Natural killer cell (primary cell): ENCODE results near the gene GALNT11. TPM values are rescaled to one million over a fixed set of nuclear protein-coding genes. Genes with fewer than 3 reads are reported as not detected.

Source experiments
- ATAC-seq, 3 donors: fragments of 150-1000 bp in 2 of 3; fragments of 200-7000 bp in 1 of 3; cut with Tn5 transposase; 1 replicate in 1 of 3; 2 replicates in 2 of 3; pipeline ENCODE4 v1.10.0; 2021; ENCODE audit warnings: mild to moderate bottlenecking in 2 of 3, moderate library complexity in 2 of 3
- DNase-seq, 2 donors: peaks; one replicate each; pipeline versions ENCODE4 v3.0.0 to v3.0.0-alpha.2; 2013 to 2021; ENCODE audit warnings: mixed read lengths in 1 of 2
- H3K27ac ChIP-seq: one replicate; pipeline ENCODE4 v1.5.1; 2013; ENCODE audit warnings: mild to moderate bottlenecking, low read length
- H3K27me3 ChIP-seq: one replicate; pipeline ENCODE4 v1.6.1; 2013; ENCODE audit warnings: low read length; ENCODE audit not compliant: control insufficient read depth, insufficient read depth
- H3K36me3 ChIP-seq: one replicate; pipeline ENCODE4 v1.6.1; 2013; ENCODE audit warnings: low read length; ENCODE audit not compliant: control insufficient read depth, insufficient read depth
- H3K4me1 ChIP-seq: one replicate; pipeline ENCODE4 v1.6.1; 2013; ENCODE audit warnings: low read length; ENCODE audit not compliant: control insufficient read depth, insufficient read depth
- H3K4me3 ChIP-seq: one replicate; pipeline ENCODE4 v1.5.1; 2013; ENCODE audit warnings: low read length
- H3K9me3 ChIP-seq: one replicate; pipeline ENCODE4 v1.6.1; 2013; ENCODE audit warnings: low read length; ENCODE audit not compliant: control insufficient read depth, insufficient read depth
- H3K27ac Mint-ChIP-seq, 2 donors: one replicate each; pipeline ENCODE4 v1.8.0; 2022; ENCODE audit warnings: mild to moderate bottlenecking in 2 of 2, mixed read lengths in 2 of 2, moderate library complexity in 1 of 2
- H3K27me3 Mint-ChIP-seq, 2 donors: one replicate each; pipeline ENCODE4 v1.8.0; 2022; ENCODE audit warnings: low read depth in 2 of 2, mixed read lengths in 2 of 2
- H3K36me3 Mint-ChIP-seq: one replicate; pipeline ENCODE4 v1.8.0; 2022; ENCODE audit warnings: mixed read lengths
- H3K4me1 Mint-ChIP-seq, 2 donors: one replicate each; pipeline ENCODE4 v1.8.0; 2022; ENCODE audit warnings: mixed read lengths in 2 of 2
- H3K4me3 Mint-ChIP-seq: one replicate; pipeline ENCODE4 v1.8.0; 2022; ENCODE audit warnings: mild to moderate bottlenecking, moderate library complexity, mixed read lengths
- H3K9me3 Mint-ChIP-seq, 2 donors: one replicate each; pipeline ENCODE4 v1.8.0; 2022; ENCODE audit warnings: mixed read lengths in 2 of 2
- WGBS: methylation state at CpG from one replicate; pipeline ENCODE4 v1.1.7; 2013; ENCODE audit warnings: missing lambda C conversion rate; ENCODE audit not compliant: insufficient coverage; 5-methylcytosine and 5-hydroxymethylcytosine counted together
- intact Hi-C: fragments of 100-400 bp; cut with micrococcal nuclease; formaldehyde crosslinking; loops from one replicate; pipeline ENCODE4 v1.14.2; 2022
- total RNA-seq, 4 donors: library from RNA; stranded (reverse); fragments of 120-200 nt in 1 of 4; gene quantifications; one replicate each; pipeline versions ENCODE4 v1.2.3 to v1.2.4, GENCODE V29; 2013 to 2022
- TF ChIP-seq, protein P1 (sequence below): fragments of 200-600 bp; IDR thresholded peaks from one replicate; pipeline ENCODE4 v1.8.0; 2022; ENCODE audit warnings: antibody characterized with exemption

Gene GALNT11
- total RNA-seq, 3 donors from 2014 or later (not counting 1 experiment from before 2014, with no cell fraction given) = 31.7 to 50.2 (median 44.0) TPM

DNA sequence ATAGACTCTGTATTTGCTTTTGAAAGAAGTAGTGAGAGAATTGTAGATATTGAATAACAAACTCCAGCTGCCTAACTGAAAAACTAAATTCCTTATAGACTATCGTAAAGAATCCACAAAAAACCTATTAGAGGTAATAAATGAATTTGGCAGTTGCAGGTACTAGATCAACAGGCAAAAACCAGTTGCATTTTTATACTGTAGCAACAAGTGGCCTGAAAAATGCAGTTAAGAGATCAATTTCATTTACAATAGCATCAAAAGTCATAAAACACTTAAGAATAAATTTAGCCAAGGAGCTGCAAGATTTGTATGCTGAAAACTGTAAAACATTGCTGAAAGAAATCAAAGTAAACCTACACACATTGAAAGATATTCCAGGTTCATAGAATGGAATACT, 70.3 kb downstream of the GALNT11 start:
- intact Hi-C loops = no loop called here
- Histone ChIP-seq H3K27ac (no peak overlapping the region), H3K4me1 (no peaks in the 10 kb centered on the region), H3K4me3 (no peak overlapping the region), H3K27me3 (no peaks in the 10 kb centered on the region), H3K9me3 (no peaks in the 10 kb centered on the region), H3K36me3 (peaks cover 3% of the 10 kb centered on the region)
- Mint-ChIP-seq H3K36me3 (peaks cover 6% of the 10 kb centered on the region), H3K9me3 (no peaks in the 10 kb centered on the region), H3K4me3 (no peak overlapping the region), H3K27me3 (no peaks in the 10 kb centered on the region), H3K4me1 (peaks cover 8 to 18% of the 10 kb centered on the region in 2 donors), H3K27ac (no peak overlapping the region)
- TF ChIP-seq, protein P1, sequence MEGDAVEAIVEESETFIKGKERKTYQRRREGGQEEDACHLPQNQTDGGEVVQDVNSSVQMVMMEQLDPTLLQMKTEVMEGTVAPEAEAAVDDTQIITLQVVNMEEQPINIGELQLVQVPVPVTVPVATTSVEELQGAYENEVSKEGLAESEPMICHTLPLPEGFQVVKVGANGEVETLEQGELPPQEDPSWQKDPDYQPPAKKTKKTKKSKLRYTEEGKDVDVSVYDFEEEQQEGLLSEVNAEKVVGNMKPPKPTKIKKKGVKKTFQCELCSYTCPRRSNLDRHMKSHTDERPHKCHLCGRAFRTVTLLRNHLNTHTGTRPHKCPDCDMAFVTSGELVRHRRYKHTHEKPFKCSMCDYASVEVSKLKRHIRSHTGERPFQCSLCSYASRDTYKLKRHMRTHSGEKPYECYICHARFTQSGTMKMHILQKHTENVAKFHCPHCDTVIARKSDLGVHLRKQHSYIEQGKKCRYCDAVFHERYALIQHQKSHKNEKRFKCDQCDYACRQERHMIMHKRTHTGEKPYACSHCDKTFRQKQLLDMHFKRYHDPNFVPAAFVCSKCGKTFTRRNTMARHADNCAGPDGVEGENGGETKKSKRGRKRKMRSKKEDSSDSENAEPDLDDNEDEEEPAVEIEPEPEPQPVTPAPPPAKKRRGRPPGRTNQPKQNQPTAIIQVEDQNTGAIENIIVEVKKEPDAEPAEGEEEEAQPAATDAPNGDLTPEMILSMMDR = no peak
- DNase-seq = no peak
- WGBS = no CpG with 5 or more reads among the region's 1 CpG
- ATAC-seq = no peak

DNA sequence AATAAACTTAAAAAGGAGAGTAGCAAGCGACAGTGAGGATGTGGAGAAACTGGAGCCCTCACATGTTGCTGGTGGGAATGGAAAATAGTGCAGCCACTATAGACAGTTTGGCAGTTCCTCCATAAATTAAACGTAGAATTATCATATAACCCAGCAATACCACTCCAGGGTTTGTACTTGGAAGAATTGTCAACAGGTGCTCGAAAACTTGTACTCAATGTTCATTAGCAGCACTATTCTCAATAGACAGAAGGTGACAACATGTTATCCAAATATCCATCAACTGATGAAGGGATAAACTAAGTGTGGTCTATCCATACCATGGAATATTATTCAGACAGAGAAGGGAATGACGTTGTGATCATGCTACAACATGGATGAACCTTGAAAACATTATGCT, 71.9 kb downstream of the GALNT11 start:
- Histone ChIP-seq H3K9me3 (no peaks in the 10 kb centered on the region), H3K27me3 (no peaks in the 10 kb centered on the region), H3K4me1 (no peaks in the 10 kb centered on the region), H3K4me3 (no peak overlapping the region), H3K36me3 (peaks cover 9% of the 10 kb centered on the region), H3K27ac (no peak overlapping the region)
- DNase-seq = no peak
- H3K9me3 Mint-ChIP-seq = no peaks in the 10 kb centered on the region
- intact Hi-C loops = no loop called here
- no peak overlapping the region for H3K4me3 Mint-ChIP-seq
- no peaks in the 10 kb centered on the region for H3K27me3 Mint-ChIP-seq
- peaks cover 6 to 10% of the 10 kb centered on the region in 2 donors for H3K4me1 Mint-ChIP-seq
- ATAC-seq = no peak
- H3K36me3 Mint-ChIP-seq = peaks cover 6% of the 10 kb centered on the region
- H3K27ac Mint-ChIP-seq = no peak overlapping the region
- 86% methylated on average over 4 of the region's 4 CpGs for WGBS
- TF ChIP-seq, protein P1 = no peak

DNA sequence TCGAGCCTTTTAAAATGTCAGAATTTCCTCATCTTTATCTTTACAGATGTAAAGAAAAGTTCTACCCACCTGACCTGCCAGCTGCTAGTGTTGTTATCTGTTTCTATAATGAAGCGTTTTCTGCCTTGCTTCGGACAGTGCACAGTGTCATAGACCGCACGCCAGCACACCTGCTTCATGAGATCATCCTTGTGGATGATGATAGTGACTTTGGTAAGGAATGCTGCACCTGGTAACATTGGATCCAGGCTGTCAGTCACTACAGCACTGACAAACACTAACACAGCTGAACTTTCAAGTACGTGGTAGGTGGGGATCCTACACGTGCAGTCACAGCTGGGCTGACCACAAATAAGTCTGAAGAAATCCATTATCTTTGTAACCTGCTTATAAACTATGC, 77.6 kb downstream of the GALNT11 start:
- WGBS = 88% methylated on average over 6 of the region's 7 CpGs
- DNase-seq (no peak), ATAC-seq (no peak)
- Histone ChIP-seq H3K9me3 (no peaks in the 10 kb centered on the region), H3K4me3 (no peak overlapping the region), H3K4me1 (no peaks in the 10 kb centered on the region), H3K27ac (no peak overlapping the region), H3K27me3 (no peaks in the 10 kb centered on the region), H3K36me3 (peaks cover 33% of the 10 kb centered on the region)
- TF ChIP-seq, protein P1 = no peak
- no peaks in the 10 kb centered on the region for H3K4me1 Mint-ChIP-seq
- H3K9me3 Mint-ChIP-seq = no peaks in the 10 kb centered on the region
- H3K27ac Mint-ChIP-seq = no peak overlapping the region
- intact Hi-C loops = no loop called here
- no peaks in the 10 kb centered on the region for H3K27me3 Mint-ChIP-seq
- peaks cover 10% of the 10 kb centered on the region for H3K36me3 Mint-ChIP-seq
- H3K4me3 Mint-ChIP-seq = no peak overlapping the region

DNA sequence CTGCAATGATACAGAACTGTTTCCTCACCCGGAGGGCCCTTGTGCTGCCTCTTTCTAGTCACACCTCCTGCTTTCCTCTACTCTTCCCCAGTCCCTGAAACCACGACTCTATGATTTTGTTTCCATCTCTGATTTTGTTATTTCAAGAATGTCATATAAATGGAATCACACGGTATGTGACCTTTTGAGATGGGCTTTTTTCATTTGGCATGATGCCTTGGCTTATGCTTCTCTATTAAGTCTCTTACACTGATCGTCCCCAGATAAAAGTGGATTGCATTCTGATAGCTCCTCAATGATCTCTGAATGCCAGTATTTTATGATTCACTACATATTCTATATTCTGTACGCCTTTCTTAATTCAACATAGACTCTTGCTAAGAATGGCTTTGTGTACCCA, 78.2 kb downstream of the GALNT11 start:
- Mint-ChIP-seq H3K9me3 (no peaks in the 10 kb centered on the region), H3K27ac (no peak overlapping the region)

More for the DNA sequence above, 78.2 kb downstream of the GALNT11 start:
- H3K27ac ChIP-seq = no peak overlapping the region
- intact Hi-C loops = no loop called here
- 96% methylated on average over 5 of the region's 5 CpGs for WGBS
- ATAC-seq (no peak), DNase-seq (no peak)
- no peak overlapping the region for H3K4me3 ChIP-seq
- TF ChIP-seq, protein P1 = no peak
- peaks cover 33% of the 10 kb centered on the region for H3K36me3 ChIP-seq
- no peaks in the 10 kb centered on the region for H3K9me3 ChIP-seq
- H3K4me1 ChIP-seq = no peaks in the 10 kb centered on the region
- H3K27me3 ChIP-seq = no peaks in the 10 kb centered on the region
- H3K4me1 Mint-ChIP-seq = no peaks in the 10 kb centered on the region
- H3K36me3 Mint-ChIP-seq = peaks cover 10% of the 10 kb centered on the region
- no peak overlapping the region for H3K4me3 Mint-ChIP-seq
- H3K27me3 Mint-ChIP-seq = no peaks in the 10 kb centered on the region
